Retina (tissue), 1 donor: ENCODE data around the gene RASL10B.

Experiments used
- DNase-seq: peaks from one replicate; pipeline ENCODE4 v3.0.0-alpha.2; 2016

RASL10B gene

GRCh38 chr17:35766489-35766877, 35.0 kb downstream of the RASL10B start:
- no peak for DNase-seq

GRCh38 chr17:35766903-35767510, 35.6 kb downstream of the RASL10B start:
- no peak for DNase-seq

DNA sequence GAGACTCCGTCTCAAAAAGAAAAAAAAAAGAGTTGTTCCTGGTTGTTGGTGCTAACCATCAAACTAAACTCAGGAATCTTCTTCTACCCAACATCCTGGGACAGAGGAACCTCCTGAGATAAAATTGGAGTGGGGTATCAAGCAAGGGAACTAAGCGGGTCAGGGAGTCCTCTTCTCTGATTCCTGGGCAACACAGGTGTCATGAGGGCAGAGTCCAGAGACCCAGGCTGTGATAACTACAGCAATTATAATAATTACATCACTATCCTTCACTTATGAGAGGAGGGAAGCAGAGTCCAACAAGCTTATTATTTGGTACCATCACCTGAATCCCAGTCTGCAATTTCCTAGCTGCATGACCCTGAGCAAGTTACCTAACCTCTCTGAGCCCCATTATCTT, 37.4 kb downstream of the RASL10B start:
- no peak for DNase-seq

DNA sequence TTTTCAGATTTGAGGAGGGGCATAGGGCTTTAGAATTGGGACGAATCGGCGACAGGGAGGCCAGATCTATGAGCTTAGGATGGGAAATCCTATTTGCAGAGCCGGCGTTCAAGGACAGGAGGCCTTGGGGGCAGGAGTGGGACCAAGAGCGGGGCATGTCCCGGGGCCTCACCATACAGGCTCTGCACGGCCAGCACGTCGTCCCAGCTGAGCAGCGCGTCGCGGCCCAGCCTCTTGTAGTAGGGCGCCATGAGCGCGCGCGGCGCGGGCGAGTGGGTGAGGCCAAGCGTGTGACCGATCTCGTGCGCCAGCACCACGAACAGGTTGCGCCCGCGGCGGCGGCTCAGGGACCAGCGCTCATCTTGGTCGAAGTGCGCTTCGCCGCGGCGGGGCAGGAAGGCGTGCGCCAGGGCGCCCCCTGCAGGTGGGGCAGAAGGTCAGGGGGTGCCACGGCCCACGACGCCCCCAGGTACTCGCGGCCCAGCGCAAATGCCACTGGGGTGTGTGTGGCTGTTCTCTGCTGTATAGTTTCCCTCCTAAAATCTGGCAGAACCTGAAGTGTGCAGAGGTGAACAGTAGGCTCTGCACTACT, 38.6 kb downstream of the RASL10B start:
- no peak for DNase-seq

DNA sequence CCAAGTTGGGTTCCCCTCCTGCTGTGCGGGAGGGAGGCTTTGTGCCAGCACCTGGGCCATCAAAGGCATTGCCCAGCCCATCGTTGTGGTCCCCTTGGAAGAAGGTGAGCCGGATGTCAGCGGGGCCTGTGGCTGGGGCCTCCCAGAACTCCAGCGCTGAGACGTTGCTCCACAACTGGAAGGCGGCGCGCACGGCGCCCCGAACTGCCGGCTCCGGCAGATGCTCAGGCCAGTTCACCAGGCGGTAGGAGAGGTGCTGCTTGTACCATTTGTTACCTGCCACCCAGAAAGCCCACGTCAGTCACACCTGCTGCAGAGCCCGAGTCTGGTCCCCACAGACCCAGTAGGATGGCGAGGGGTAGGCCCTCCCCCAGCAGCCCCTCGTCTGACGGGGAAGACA, 41.7 kb downstream of the RASL10B start:
- DNase-seq: no peak

GRCh38 chr17:35773679-35774425, 42.4 kb downstream of the RASL10B start:
- no peak for DNase-seq

GRCh38 chr17:35774499-35774898, 43.1 kb downstream of the RASL10B start:
- peak; percentile 28 for DNase-seq

- no peak for DNase-seq
Measured at GRCh38 chr17:35775039-35775438, 43.6 kb downstream of the RASL10B start.

DNA sequence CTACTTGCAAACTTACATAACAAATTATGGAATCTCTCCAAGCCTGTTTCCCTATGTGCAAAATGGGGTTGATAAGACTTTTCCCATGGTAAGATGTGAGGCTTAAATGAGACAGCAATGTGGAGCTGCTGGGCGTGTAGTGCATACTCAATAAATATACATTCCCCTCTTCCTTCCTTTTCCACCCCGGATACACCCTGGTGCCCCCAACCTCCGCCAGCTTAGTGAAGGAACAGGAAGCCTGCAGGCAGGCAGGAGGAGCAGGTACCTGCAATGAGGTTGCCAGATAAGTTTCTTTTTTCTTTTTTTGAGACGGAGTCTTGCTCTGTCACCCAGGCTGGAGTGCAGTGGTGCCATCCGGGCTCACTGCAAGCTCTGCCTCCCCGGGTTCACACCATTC, 44.1 kb downstream of the RASL10B start:
- no peak for DNase-seq

- DNase-seq: no peak
Measured at GRCh38 chr17:35778641-35779196, 47.3 kb downstream of the RASL10B start.

DNA sequence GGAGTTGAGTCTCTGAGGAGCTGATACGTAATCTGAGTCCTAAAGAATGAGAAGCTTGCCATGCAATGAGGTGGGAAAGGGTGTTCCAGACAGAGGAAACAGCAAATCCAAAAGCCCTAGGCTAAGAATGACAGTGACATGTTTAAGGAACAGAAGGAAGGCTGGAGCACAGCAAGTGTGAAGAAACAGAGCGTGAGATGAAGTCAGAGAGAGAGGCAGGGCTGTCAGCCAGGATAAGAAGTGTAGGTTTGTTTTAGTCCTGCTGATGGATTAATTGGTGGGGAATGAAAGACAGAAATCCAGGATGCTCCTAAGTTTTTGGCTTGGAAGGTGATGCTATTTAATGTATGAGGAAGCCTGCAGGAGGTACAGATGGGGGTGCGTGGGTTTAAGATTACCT, 49.5 kb downstream of the RASL10B start:
- DNase-seq: no peak

DNA sequence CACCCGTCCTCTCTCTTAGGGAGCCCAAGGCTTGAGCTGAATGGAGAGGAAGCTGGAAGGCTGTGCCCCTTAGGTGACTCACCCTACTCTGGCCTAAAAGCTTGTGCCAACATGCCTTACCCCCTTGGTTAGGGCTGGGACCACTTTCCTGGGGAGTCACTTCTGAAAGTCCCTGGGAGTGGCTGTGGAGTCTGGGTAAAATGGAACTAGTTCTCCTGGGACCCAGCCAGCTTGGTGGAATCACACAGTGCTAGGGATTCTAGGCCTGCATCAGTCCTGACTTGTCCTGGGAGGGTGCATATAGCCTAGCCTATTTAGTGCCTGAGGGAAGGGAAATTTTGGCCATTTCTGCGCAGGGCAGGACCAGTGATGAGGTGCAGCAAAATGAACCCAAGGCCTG, 53.5 kb downstream of the RASL10B start:
- no peak for DNase-seq

DNA sequence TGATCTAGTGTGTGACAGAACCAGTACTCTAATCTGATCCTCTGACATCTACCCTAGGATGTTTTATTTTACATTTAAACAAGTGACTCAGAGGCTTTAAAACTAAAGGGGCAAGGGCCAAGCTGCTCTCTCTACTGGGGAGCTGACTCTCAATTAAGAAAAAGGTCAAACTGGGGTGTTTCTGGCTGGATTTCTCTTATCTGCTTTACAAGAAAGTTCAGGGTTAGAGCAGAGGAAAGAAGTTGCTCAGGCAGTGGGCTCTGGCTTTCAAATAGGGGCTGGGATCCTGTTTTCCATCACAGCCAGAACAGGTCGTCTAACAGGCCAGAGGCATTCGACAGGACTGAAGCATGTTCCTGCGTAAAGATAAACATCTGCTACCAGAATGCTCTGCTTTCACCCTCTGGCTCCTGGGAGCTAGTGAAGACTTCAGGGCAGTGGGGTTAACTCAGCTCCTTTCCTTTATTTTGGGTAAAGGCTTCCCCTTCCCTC, 55.5 kb downstream of the RASL10B start:
- no peak for DNase-seq

DNA sequence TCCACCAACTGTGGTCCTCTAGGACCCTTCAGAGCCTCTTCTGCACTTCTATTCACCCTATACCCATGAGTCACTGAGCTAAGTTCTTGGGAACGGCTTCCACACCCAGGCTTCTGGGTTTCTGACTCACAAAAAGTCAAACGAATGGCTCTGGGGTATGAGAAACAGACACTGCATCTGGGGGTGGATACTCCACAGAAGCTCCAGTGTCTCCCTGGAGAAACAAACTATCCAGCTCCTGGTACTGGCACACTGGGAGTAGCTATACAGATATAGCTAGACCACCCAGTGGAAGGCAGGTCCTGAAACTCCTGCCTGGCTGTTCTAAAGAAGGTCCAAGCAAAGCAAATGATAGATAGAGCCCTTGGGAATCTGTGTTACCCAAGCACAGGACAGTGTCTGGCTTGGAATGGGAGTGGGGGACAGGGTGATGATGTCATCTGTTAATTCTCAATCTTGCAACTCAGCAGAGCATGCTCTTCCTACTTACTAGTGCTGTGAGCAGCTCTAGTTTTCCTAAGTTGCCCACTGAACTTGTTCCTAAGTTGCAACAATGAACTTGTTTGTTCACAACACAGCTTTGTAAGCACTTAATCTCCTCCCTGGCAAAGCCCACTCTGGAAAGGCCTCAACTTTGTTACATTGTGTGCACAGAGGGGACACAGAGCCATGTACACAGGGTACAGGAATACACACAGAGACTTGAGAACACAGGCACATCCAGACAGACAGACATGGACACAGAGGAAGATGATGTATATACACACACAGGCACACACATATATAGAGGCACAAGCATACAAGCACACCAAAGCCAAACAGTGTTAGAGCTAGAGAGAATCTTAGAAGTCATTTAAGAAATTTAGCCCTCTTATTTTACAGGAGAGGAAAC, 57.3 kb downstream of the RASL10B start:
- no peak for DNase-seq

- no peak for DNase-seq
Measured at GRCh38 chr17:35790841-35791240, 59.4 kb downstream of the RASL10B start.

DNA sequence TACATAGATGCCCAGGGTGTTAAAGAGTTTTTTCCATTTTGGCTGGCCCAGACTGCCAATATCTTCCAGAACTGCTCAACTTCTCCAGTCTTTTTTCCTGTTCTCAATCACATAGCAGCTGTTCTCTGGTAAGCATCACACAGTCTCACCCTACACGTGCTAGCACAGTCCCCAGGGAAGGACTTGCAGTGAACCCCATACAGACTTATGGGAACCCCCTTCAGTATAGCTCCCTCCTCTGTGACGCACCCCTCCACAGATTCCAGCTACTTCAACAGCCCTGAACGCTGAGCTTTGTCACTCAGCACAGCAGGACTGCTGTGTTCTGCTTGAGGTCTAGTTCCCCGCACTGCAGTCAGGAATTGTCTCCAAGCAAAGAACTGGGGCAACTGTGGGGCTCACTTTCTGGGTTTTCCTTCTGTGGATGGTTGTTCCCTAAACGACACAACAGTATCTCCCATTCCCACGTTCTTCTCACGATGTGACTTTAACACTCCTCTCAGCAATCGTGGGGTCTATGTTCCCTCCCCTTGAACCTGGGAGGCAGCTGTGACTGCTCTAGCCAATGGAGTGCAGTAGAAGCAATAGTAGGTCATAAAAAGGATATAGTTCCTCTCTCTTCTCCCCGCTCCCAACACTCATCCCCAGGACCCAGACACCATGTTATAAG, 60.4 kb downstream of the RASL10B start:
- DNase-seq: no peak
